HG03159 (cell line): ENCODE results near the gene PACS2.

ENCODE experiments used
- ATAC-seq: cut with Tn5 transposase; IDR thresholded peaks from one replicate; pipeline ENCODE4 v1.9.1; 2021; ENCODE audit warnings: mild to moderate bottlenecking, moderate library complexity; ENCODE audit not compliant: unreplicated experiment

PACS2 gene

DNA sequence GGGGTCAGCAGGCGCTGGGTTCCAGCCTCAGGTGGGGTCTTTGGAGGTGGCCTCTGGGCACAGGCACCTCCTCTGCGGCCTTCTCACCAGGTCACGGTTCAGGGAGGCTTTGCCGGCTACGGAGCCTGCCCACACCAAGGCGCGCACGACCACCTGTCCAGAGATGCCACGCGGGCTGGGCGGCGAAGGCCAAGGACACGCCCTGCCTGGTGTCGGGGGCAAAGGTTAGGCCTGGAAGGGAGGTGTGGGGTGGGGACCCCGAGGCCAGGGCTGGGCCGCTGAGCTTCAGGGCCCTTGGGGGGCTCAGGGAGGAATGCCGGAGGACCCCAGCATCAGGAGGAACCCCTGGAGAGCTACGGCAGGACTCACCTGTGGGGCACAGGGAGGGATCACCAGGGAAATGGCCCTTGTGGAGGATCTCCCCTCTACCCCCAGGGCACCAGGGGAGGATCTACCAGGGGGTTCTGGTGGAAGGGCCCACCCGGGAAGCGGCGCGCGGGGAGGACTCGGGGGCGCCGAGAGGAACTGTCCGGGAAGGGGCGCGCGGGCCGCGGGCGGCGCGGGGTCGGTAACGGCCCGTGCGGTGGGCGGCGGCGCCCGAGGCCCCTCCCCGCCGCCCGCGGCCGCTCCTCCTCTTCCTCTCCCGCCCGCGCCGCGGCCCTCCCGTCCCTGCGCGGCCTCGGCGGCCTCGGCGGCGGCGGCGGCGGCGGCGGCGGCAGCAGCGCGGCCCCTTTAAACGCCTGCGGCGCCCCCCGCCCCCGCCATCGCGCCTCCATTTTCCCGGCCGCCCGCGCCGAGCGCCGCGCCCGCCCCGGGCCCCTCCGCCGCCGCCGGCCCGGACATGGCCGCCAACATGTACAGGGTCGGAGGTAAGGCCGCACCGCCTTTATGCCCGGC is 104.9 kb downstream of the PACS2 start, which contains the start of gene MTA1:
Gene MTA1 (plus strand): TSS at position 633 of the 897 bp plus-strand sequence. CDS start 209 bp downstream, at position 842.
- no peak for ATAC-seq

DNA sequence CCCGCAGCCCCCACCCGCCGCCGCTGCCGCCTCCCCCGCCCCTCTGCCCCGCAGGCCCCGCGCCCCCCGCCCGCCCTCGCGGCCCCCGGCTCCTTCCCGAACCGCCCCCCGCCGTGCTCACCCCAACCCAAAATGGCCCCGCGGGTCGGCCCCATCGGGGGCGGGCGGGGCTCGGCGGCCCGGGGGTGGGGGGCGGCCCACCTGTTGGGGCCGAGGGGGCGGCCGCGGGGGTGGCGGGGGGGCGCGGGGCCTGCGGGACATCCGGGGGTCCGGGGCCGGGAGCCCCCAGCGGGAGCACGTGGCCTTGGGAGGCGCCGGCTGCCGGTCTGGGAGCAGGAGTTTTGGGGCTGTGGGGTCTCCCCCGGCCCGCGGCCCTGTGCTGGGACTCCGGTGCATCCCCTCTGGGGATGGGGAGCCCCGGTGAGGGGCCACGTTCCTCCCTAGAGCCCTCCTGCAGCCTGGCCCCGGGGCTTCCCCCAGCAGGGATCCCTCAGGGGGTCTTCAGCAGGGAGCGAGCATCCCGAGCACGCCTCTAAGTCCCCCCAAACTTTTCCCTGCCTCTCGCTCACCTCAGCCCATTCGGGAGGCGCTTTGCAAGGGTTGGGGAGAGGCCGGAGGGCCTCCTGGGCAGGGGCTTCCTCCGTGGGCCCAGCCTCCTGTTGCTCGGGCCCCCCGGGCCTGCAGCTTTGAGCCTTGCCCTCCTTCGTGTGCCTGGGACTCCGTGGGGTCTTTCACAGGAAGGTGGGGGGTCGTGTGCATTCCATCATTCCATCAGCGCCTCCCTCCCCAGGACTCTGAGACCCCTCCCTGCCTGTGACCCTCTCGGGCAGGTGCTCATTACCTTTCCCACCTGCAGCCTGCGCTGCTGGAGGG is 105.8 kb downstream of the PACS2 start:
- ATAC-seq: no peak

DNA sequence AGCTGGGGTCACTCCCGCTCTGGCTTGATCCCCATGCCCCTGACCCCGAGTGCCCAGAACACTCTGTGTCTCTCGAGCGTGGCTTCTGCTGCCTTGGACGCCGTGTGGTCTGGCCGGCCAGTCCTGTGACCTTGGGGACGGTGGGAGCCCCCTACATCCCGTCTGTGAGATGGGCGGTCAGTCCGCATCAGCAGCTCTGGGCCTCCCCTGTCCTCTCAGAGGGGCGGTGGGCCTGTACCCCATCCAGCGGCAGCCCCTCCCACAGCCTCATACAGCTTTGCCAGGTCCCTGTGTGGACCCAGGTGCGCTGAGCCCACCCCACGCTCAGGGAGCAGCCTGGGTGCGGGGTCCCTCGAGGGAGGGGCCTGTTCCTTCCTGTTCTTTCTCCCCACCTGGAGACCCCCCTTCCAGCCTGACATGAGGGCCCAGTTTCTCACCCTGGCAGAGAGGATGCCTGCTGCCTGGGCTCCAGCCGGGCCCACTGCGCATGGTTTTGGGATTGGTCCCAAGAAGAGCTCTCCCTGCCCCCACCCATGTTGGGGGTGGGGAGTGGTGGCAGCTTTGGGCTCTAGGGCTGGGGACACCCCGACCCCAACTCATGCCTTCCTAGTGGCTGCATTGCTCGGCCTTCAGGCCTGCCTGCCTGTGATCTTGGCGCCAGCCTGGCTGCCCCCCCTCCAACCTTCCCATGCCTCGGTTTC is 106.6 kb downstream of the PACS2 start:
- ATAC-seq: no peak

DNA sequence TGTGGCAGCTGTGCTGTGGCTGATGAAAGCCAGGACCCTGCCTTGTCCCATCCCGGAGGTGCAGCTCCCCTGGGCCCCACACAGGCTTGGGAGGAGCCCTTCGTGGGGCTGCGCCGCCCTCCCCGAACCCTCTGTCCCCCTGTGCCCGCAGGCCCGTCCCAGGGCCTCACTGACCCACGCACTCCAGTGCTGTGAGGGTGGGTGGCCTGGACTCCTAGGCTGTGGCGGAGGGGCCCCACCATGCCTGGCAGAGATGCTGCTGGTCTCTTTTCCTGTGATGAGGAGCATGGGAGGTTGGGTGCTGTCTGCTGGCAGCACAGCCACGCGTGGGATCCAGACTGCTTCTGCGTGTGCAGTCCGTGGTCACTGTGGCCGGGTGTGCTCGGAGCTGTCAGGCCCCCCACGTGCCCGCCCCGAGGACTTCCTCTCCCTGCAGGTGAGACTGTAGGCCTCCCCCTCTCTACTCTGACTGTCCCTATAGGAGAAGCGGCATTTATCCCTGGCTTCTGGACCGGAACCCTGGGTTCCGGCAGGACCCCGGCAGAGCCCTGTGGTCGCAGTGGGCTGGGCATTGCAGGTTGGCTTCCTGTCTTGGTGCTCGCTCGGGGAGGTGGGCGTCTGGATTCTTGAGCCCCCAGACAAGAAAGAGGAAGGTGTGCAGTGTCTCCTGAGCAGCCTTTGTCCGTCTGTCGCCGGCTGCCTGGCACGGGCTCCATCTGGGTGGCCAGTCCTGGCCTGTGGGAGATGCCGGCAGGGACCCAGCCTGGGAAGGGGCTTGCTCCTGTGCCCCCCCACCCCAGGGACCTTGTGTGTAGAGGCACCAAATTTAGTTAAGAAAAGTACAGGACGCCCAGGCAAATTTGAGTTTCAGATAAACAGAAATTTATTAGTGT is 107.4 kb downstream of the PACS2 start:
- no peak for ATAC-seq

DNA sequence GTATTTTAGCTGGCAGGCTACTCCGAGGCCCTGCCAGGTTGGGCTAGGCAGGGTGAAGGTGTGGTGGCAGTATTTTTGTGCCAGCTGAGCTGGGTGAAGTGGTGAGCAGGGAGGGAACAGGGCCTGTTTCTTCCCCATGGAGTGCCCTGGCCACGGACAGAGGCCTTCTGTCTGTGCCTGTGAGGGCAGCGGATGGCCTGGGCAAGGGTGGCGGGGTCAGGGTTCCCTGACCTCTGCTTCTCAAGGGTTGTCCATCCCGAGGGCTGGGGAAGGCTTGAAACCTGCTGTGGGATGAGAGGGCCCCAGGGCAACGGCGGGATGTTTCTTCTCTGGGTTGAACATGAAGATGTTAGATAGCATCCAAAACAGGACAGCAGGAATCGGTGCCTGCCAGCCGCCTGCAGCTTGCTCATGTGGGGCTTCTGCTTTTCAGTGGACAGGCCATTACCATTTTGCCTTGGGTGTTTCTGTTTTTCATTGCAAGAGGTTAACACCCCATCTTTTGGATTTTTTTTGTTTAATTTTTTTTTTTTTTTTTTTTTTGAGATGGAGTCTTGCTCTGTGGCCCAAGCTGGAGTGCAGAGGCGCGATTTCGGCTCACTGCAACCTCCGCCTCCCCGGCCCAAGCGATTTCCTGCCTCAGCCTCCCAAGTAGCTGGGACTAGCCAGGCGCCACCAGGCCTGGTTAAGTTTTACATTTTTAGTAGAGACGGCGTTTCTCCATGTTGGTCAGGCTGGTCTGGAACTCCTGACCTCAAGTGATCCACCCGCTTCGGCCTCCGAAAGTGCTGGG is 108.3 kb downstream of the PACS2 start:
- ATAC-seq: no peak

DNA sequence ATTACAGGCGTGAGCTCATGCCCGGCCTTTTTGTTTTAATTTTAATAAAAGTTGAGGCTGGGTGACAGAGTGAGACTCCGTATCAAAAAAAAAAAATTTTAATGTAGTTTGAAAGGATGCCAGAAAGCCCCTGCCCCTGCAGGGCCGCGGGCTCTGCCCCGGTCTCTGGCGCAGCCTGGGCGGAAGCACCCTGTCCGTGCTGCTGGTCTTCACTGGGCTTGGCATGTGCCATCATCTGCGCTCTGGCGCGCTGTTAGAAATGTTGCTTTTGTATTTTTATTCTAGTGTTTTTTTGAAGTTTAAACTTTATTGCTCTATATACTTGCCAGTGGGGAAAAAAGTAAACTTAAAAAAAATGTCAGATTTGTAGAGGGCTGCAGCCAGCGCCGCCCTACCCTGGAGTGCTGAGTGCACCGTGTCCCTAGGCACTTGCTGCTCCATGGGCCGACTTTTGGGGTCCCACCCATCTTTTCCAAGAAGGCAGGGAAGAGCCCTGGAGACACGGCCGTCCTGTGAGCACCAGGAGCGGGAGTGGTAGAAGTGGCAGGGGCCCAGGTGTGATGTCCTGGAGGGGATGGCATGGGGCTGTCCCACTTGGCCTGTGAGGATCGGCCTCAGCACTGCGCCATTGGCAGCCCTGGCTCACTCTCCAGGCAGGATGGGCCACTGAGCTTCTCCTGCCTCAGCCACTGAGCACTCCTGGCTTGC is 109.1 kb downstream of the PACS2 start:
- ATAC-seq: no peak

DNA sequence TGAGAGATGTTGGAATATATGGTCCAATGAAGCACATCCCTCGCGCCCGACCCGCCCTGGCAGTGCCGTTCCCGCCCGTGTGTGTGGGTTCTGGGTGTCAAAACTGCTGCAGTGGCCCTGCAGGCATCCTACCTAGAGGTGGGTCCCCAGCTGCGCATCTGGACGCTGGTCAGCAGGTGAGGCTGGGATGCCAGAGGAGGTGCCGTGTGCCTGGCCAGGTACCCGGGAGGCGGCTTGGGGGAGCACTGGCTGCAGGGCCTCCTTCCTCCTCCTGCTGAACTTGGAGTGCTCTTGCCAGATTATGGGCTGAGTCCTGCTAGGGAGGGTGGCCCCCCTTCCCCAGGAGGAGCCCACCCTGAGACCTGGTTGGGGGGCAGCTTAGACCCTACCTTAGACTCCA is 110.3 kb downstream of the PACS2 start:
- ATAC-seq: no peak

DNA sequence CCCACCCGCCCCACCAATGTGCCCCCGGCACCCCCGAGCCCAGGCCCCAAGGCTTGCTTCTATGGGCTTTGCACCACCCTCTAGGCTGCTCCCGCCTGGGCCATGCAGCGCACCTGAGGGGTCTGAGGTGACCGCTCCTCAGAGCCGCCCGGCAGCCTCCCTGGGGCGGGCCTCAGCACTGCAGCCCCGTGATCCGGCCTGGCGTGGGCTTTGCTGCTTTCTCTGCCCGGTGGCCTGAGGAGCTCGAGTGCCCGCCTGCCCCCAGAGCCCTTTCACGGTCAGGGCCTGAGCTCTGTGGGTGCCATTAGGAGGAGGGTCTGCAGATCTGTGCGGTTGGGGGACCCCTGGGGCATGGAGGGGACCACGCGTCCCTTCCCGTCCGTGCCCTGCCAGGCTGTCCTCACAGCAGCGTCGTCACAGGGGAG is 111.3 kb downstream of the PACS2 start:
- no peak for ATAC-seq

DNA sequence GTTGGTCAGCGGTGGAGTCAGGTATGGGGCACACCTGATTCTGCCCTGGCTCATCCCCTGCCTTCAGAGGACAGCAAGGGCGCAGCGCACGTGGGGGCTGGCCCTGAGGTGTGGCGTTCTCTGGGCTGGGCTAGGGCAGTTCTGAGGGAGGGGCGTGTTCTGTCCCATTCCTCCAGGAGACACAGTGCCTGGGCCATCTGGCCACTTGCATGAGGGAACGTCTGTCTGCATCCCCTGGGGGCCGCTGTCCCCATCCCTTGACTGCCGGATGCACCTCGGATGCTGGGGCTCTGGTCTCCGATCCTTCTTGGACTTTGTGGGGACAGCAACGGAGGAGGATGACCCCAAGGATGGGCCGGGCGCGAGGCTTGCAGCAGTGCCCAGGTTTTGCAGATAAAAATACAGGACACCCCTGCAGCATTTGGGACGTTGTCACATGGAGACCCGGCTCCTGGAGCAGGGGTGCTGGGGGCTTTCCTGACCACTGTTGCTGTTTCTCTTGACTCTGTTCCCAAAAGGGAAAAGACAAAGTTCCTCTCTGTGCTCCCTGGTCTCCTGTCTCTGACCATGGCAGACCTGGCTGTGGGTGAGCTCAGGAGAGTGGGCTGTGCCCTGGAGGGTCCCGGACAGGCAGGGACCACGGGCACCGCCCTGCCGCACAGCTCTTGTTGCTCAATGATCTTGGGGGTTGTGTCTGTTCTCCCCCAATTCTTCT is 112.0 kb downstream of the PACS2 start:
- ATAC-seq: no peak

DNA sequence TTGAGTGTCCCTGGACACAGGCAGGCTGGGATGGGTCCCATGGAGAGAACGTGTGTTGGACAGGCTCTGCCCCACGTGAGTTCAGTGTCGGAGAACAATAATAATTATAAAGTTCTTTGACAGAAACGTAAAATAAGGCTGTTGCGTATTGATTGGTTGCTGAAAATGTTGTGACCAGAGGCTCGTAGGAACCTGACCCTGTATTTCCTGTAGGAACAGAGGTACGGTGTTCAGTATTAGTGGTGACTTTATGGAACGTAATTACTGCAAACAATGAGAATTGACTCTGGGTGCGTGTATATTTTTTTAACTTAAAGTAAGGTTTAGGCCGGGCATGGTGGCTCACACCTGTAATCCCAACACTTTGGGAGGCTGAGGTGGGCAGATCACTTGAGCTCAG is 112.9 kb downstream of the PACS2 start:
- no peak for ATAC-seq

DNA sequence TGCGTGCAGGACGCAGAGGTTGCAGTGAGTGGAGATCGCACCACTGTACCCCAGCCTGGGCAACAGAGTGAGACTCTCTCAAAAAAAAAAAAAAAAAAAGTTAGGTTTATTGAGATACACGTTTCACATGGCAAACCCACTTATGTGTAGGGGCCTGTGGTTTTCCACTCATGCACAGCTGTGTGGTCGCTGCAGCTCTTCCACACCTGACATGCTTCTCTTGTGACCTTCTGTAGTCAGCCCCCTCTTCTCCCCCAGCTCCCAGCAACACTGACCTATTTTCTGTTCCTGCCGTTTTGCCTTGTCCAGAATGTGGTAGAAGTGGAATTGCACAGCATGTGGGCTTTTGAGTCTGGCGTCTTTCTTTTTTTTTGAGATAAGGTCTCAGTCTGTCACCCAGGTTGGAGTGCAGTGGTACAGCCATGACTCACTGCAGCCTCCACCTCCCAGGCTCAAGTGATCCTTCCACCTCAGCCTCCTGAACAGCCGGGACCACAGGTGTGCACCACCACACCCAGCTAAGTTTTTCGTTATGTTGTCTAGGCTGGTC is 113.5 kb downstream of the PACS2 start:
- no peak for ATAC-seq

DNA sequence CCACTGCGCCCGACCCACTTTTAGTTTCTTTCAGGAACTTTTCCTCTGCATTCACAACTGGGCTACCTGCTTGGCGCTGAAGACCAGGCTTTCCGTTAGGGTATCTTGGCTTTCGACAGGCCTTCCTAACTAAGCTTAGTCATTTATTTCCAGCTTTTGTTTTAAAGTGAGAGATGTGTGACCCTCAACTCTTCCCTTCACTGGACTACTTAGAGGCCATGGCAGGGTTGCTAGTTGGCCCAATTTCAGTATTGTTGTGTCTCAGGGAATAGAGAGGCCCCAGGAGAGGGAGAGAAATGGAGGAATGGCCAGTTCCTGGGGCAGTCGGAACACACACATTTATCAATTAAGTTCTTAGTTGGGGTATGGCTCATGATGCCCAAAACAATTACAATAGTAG is 115.5 kb downstream of the PACS2 start:
- ATAC-seq: no peak

DNA sequence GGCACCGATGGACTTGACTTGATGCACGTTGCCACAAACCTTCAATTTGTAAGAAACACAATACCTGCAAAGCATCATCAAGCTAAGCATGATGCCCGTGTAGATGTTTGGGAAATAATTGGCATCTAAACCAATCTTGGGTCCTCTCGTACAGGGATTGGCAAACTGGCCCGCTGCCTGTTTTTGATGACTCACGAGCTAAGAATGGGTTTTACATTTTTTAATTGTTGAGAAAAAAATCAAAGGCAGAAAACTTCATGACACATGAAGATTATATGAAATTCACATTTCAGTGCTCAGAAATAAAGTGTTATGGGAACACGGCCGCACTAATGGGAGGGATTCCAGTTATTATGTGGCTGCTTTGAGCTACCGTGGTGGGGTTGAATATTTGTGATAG is 116.0 kb downstream of the PACS2 start:
- no peak for ATAC-seq

DNA sequence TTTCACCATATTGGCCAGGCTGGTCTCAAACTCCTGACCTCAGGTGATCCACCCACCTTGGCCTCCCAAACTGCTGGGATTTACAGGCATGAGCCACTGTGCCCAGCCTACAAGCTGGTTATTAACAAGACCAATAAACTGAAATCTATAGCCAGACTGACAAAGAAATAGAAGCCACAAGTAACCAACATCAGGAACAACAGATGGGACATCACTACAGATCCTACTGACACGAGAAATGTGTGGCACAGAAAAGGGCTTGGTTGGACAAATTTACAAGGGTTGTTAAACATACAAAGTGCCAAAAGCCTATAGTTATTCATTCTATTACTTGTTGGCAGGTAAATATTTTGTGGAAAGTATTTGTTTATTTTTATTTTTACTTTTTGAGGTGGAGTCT is 116.7 kb downstream of the PACS2 start:
- no peak for ATAC-seq

DNA sequence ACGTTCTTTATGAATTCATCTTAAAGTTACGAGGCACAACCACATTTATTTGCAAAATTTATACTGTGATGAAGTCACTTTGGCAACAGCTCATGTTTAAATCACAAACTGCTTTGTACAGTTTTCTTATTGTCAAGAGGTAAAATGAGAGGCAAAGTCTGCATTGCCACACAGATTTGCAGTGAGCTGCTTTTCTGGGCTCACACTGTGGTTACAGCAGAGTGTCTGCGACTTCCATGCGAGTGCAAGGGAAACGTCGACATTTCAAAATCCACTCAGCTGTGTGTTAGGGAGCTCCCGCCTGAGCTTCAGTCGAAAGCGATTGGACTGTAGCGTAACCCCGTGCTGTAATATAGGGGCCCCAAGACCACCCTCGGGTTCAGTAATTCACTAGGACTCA is 118.1 kb downstream of the PACS2 start:
- ATAC-seq: no peak

DNA sequence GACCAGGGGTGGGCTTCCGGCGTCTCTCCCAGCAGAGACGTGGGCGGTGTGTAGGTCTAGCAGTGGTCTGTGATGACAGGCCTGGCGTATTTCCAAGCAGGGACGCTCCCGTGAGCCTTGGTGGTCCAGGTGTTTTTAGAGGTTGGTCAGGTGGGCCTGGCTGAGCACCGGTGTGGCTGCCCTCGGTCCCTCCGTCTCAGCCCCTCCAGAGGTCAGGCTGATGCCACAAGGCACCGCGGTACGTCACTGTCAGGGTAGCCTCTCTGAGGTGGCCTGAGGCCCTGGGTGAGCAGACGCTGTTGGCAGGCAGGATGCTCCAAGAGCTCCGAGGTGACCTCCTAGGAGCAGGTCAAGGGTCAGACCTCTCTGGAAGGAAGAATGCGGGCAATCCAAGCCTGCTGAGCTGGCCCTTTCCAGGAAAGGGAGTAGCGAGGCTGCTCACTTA is 118.6 kb downstream of the PACS2 start:
- ATAC-seq: no peak

DNA sequence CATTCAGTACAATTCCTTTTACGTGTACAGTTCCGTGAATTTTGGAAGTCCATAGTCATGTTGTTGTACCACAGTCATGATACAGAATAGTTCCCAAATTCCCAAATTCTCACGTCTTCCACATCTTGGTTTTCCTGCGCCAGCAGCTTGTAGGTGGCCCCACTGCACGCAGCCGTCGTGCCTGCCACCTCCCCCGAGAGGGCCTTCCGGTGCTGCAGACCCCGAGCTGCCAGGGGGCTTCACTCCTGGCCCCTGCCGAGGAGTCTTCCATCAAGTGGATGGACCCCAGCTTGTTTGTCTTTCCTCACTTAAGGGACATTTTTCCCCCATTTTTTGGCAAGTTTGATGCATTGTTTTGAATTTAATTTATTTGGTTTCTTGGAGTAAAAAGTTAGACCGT is 121.9 kb downstream of the PACS2 start:
- ATAC-seq: no peak
